ENCODE measurements around the gene OR2T27.

OR2T27 gene

DNA sequence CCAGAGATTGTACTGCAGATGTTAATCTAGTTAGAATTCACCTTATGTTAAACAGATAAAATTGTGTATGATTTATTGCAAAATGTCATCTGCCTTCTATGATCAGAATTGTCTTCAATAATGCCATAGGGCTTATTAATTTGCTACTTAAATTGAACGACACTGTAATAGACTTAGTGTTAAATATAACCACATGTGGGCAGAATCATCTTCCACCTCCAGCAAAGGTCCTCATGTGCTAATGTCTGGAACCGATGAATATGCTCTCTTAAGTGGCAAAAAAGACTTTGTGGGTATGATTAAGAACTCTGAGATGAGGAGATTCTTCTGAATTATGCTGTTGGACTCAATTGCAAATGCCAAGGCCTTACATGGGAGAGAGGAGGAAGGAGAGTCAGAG, 24.8 kb downstream of the OR2T27 start:
- no peak overlapping the region for H3K4me3 ChIP-seq (ENCODE audit: low read depth, low read length)
- DNase-seq (ENCODE audit: low read depth): no peak
- TF ChIP-seq, protein P1, sequence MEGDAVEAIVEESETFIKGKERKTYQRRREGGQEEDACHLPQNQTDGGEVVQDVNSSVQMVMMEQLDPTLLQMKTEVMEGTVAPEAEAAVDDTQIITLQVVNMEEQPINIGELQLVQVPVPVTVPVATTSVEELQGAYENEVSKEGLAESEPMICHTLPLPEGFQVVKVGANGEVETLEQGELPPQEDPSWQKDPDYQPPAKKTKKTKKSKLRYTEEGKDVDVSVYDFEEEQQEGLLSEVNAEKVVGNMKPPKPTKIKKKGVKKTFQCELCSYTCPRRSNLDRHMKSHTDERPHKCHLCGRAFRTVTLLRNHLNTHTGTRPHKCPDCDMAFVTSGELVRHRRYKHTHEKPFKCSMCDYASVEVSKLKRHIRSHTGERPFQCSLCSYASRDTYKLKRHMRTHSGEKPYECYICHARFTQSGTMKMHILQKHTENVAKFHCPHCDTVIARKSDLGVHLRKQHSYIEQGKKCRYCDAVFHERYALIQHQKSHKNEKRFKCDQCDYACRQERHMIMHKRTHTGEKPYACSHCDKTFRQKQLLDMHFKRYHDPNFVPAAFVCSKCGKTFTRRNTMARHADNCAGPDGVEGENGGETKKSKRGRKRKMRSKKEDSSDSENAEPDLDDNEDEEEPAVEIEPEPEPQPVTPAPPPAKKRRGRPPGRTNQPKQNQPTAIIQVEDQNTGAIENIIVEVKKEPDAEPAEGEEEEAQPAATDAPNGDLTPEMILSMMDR (IDR thresholded peaks at IDR 0.05; ENCODE audit: insufficient read depth, low read depth, low read length, missing control alignments): no peak

DNA sequence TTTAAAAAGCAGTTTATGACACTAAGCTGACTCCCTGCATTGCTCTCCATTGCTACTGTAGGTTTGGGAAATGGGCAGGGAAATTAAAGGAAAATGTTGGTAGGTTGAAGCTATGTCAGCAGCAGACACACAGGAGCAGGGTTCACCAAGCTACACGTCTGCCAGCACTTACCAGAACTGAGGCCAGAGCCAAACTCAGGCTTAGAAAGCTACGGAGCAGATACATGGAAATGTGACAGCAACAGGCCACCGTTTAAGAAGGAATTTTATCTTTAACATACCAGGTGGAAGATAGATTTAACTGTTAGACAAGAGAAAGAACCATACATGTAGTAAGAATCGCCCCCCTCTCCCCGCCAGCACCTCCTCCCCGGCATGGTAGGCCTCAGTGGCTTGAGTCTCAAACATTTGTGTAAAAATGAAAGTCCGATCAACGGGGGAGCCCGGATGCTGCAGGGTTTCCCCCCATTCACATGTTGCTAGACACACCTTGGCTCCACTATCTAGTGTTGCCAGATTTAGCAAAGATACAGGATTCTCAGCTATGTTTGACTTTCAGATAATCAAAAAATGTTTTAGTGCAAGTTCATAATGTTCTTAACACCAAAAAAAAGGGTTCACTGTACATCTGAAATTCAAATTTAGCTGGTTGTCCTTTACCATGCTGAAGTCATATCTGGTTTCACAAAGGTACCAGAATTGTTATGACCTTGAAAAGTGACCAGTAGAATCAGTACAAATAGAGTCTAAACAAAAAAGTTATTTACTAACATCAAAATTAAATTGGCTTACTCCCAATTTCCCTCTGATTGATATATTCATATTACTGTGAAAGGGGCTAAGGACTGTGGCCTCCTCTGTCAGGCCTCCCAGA, 27.1 kb downstream of the OR2T27 start:
- peak overlapping the region; percentile 16; the same call in 1 of the 2 replicates for H3K4me3 ChIP-seq (ENCODE audit: low read depth, low read length)
- DNase-seq (ENCODE audit: low read depth): peak; percentile 81
- TF ChIP-seq, protein P1 (IDR thresholded peaks at IDR 0.05; ENCODE audit: insufficient read depth, low read depth, low read length, missing control alignments): no peak

DNA sequence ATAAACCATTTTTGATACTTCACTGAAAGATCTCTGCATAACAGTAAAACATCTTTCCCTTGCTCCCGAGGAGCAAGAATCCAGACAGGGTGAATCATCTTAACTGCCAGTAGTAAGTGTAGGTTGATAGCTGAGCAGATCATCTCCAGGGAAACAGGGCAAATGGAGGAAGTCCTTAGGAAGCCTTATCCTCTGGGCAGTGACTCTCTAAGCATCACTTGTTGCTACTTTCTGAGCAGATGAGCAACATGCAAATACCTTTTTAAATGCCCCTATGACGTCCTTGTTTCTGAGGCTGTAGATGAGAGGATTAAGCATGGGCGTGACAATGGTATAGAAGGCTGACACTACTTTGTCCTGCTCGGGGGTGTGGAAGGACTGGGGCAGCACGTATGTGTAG, 29.4 kb downstream of the OR2T27 start:
- H3K4me3 ChIP-seq (ENCODE audit: low read depth, low read length): no peak overlapping the region
- DNase-seq (ENCODE audit: low read depth): no peak
- TF ChIP-seq, protein P1 (IDR thresholded peaks at IDR 0.05; ENCODE audit: insufficient read depth, low read depth, low read length, missing control alignments): no peak

DNA sequence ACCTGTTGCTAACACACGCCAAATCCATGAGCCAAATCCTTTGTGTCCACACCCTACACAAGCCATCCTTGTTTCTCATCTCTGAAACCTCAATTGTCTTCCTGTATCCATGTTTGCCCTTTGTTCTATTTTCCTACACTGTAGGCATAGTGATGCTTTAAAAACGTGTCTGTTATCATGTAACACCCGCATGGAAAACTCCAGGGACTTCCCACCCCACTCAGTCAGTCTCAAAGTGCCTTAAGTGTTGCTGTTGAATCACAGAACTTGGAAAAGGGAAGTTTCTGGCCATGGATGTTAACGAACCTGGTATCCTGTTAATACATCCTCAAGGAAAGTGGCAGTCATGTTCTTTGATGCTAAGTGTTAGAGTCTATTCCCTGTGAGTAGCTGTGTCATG, 30.2 kb downstream of the OR2T27 start:
- no peak for DNase-seq (ENCODE audit: low read depth)
- H3K4me3 ChIP-seq (ENCODE audit: low read depth, low read length): no peak overlapping the region
- TF ChIP-seq, protein P1 (IDR thresholded peaks at IDR 0.05; ENCODE audit: insufficient read depth, low read depth, low read length, missing control alignments): no peak

DNA sequence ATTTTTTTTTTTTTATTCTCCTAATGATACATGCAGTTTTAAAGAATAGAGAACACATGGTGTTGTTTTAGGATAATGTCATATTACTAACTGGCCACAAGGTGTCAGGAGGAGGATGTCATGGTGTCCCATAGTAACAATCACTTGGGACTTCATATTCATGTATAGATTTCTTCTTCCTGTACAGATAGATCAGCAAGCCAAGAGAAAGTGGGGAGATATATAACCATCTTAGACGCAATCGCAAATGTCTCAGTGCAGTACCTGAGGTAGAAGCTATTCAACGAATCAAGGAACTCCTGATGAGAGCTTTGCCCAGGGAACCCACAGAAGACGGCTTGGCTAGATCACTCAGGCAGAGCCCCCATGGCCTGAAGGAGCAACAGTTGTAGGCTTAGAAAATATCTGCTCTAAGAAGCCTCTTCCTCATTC, 32.7 kb downstream of the OR2T27 start:
- TF ChIP-seq, protein P1 (IDR thresholded peaks at IDR 0.05; ENCODE audit: insufficient read depth, low read depth, low read length, missing control alignments): peak; percentile 54
- no peak overlapping the region for H3K4me3 ChIP-seq (ENCODE audit: low read depth, low read length)
- peak; percentile 82 for DNase-seq (ENCODE audit: low read depth)

DNA sequence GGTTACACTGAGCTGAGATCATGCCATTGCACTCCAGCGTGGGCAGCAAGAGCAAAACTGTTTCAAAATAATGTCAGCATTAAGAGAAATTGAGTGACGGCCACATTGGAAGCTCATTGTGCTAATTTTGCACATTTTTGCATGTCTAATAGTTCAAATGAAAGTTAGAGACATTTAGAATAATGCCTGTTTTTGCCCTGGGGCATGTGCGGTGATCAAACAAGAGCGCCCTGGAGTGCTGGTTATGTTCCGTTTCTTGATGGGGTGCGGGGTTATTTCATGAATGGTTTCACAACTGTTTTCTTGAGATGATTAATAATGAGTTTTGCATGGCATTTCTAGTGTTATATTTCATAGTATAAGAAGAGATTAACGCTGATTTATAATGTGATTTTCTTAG, 33.6 kb downstream of the OR2T27 start:
- TF ChIP-seq, protein P1 (IDR thresholded peaks at IDR 0.05; ENCODE audit: insufficient read depth, low read depth, low read length, missing control alignments): no peak
- no peak overlapping the region for H3K4me3 ChIP-seq (ENCODE audit: low read depth, low read length)
- no peak for DNase-seq (ENCODE audit: low read depth)
